NT2/D1 (cell line): ENCODE results near the gene ZDHHC9.

Experiments used
- YY1 ChIP-seq: IDR thresholded peaks from 2 replicates; pipeline ENCODE4 v1.6.1; 2011; ENCODE audit not compliant: insufficient read length, insufficient read depth
- ZNF274 ChIP-seq: IDR thresholded peaks from 2 replicates; pipeline ENCODE4 v1.6.1; 2011; ENCODE audit warnings: mild to moderate bottlenecking, low read depth, low read length

DNA sequence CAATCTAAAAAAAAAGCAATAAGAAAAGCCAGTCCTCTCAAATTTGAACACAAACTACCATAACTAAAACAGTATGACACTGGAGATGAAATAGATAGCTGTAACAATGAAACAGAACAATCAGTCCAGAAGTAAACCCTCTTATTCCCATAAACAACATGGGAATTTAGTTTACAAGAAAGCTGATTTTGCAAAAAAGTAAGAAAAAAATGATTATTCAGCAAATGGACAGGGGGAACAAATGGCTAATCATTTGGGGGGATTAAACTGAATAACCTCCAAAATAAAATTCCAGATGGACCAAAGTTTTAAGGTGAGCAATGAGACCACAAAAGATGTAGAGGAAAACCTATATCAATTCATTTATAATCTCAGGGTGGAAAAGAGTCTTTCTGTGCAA, 80.0 kb downstream of the ZDHHC9 start:
- no peak for TF ChIP-seq YY1
- TF ChIP-seq ZNF274: no peak
